ENCODE measurements around the gene SLC8B1. TPM values are rescaled to one million over a fixed set of nuclear protein-coding genes. Genes with fewer than 3 reads are reported as not detected.

SLC8B1 gene
- total RNA-seq, 1 experiment from 2014 or later: 30.9 TPM

DNA sequence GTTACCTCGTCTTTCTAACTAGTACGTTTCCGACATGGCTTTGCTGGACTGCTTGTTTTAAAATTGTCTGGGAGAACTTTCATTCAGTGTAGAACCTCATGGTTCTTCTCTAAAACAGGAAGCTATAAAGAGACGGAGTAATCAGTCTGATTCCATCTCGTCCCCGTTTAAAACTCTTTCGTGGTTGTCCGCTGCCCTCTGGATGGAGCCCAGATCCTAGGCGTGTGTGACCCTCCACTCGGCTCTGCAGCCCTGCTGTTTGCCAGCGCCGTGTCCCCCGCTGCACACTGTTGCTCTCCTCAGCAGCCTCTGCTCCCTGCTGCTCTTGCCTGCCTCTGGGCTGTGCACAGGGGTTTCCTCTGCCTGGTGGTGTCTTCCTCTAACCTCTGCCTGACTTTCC, 50.2 kb downstream of the SLC8B1 start (continued):
- TF ChIP-seq, protein P1, sequence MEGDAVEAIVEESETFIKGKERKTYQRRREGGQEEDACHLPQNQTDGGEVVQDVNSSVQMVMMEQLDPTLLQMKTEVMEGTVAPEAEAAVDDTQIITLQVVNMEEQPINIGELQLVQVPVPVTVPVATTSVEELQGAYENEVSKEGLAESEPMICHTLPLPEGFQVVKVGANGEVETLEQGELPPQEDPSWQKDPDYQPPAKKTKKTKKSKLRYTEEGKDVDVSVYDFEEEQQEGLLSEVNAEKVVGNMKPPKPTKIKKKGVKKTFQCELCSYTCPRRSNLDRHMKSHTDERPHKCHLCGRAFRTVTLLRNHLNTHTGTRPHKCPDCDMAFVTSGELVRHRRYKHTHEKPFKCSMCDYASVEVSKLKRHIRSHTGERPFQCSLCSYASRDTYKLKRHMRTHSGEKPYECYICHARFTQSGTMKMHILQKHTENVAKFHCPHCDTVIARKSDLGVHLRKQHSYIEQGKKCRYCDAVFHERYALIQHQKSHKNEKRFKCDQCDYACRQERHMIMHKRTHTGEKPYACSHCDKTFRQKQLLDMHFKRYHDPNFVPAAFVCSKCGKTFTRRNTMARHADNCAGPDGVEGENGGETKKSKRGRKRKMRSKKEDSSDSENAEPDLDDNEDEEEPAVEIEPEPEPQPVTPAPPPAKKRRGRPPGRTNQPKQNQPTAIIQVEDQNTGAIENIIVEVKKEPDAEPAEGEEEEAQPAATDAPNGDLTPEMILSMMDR (IDR thresholded peaks at IDR 0.05 in 2 of 3, conservative IDR thresholded peaks at IDR 0.05 in 1 of 3; ENCODE audit: borderline replicate concordance in 1 of 3, insufficient read depth in 1 of 3, low read depth in 2 of 3, low read length in 2 of 3): no peak
- TF ChIP-seq POLR2AphosphoS5 (IDR thresholded peaks at IDR 0.05; ENCODE audit: low read depth, low read length) (no peak), CEBPB (IDR thresholded peaks at IDR 0.05; ENCODE audit: low read depth) (no peak), FOSL1 (IDR thresholded peaks at IDR 0.05; ENCODE audit: low read depth) (no peak), EZH2 (IDR thresholded peaks at IDR 0.05) (no peak), EGR1 (IDR thresholded peaks at IDR 0.05; ENCODE audit: low read depth) (no peak), SP1 (IDR thresholded peaks at IDR 0.05; ENCODE audit: low read depth) (no peak)

DNA sequence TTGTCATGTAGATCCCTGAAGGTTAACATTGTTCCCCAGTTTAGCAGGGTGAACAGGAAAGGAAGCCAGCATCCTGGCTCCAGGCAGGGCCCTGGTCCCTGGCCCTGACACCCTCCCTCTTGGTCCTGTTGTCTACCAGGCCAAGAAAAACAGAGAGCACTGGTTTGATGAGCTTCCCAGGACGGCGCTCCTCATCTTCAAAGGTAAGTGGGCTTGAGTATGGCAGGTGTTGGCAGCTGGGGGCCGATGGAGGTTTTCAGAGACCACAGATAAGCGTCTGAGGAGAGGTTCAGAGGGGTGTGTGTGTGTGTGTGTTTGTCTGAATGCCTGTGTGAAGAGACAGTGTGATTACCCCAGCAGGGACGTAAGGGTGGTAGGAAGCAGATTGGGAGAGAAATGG, 56.3 kb downstream of the SLC8B1 start:
- H3K27me3 ChIP-seq (ENCODE audit: insufficient read depth, low read length): no peaks in the 10 kb centered on the region
- RAD21 ChIA-PET (ENCODE audit: low non-redundant PET in 1 of 2, low total read pairs in 2 of 2, uncharacterized antibody in 2 of 2, unreplicated experiment in 2 of 2): no interaction called here
- intact Hi-C loops (cut with micrococcal nuclease): no loop called here
- H3K9me2 ChIP-seq (ENCODE audit: insufficient read depth): no peaks in the 10 kb centered on the region
- no peaks in the 10 kb centered on the region for H3K9me3 ChIP-seq (ENCODE audit: control insufficient read depth in 1 of 2, insufficient read depth in 1 of 2, low read depth in 1 of 2, low read length in 2 of 2)
- H3K79me2 ChIP-seq (ENCODE audit: insufficient read depth, low read length): no peaks in the 10 kb centered on the region
- no peaks in the 10 kb centered on the region for H3K4me1 ChIP-seq (ENCODE audit: control insufficient read depth in 1 of 2, insufficient read depth in 2 of 2, low read length in 2 of 2)
- POLR2A ChIA-PET: no interaction called here
- H3K27ac ChIP-seq (ENCODE audit: low read depth, low read length): no peak overlapping the region
- ATAC-seq (no peak), DNase-seq (ENCODE audit: low read depth, low spot score) (no peak)
- TF ChIP-seq, protein P2, sequence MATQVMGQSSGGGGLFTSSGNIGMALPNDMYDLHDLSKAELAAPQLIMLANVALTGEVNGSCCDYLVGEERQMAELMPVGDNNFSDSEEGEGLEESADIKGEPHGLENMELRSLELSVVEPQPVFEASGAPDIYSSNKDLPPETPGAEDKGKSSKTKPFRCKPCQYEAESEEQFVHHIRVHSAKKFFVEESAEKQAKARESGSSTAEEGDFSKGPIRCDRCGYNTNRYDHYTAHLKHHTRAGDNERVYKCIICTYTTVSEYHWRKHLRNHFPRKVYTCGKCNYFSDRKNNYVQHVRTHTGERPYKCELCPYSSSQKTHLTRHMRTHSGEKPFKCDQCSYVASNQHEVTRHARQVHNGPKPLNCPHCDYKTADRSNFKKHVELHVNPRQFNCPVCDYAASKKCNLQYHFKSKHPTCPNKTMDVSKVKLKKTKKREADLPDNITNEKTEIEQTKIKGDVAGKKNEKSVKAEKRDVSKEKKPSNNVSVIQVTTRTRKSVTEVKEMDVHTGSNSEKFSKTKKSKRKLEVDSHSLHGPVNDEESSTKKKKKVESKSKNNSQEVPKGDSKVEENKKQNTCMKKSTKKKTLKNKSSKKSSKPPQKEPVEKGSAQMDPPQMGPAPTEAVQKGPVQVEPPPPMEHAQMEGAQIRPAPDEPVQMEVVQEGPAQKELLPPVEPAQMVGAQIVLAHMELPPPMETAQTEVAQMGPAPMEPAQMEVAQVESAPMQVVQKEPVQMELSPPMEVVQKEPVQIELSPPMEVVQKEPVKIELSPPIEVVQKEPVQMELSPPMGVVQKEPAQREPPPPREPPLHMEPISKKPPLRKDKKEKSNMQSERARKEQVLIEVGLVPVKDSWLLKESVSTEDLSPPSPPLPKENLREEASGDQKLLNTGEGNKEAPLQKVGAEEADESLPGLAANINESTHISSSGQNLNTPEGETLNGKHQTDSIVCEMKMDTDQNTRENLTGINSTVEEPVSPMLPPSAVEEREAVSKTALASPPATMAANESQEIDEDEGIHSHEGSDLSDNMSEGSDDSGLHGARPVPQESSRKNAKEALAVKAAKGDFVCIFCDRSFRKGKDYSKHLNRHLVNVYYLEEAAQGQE (IDR thresholded peaks at IDR 0.05; ENCODE audit: low read depth): no peak
- TF ChIP-seq ZNF274 (IDR thresholded peaks at IDR 0.05; ENCODE audit: low read depth, low read length) (no peak), FOSL1 (IDR thresholded peaks at IDR 0.05; ENCODE audit: low read depth) (no peak), ELF1 (IDR thresholded peaks at IDR 0.05; ENCODE audit: borderline replicate concordance, low read depth) (no peak), CBX3 (IDR thresholded peaks at IDR 0.05; ENCODE audit: low read depth) (no peak), EZH2phosphoT487 (IDR thresholded peaks at IDR 0.05; ENCODE audit: borderline replicate concordance) (no peak), TCF7L2 (IDR thresholded peaks at IDR 0.05; ENCODE audit: borderline replicate concordance, extremely low read depth, insufficient read depth, insufficient read length) (no peak), CEBPB (IDR thresholded peaks at IDR 0.05; ENCODE audit: low read depth) (no peak), POLR2A (IDR thresholded peaks at IDR 0.05; ENCODE audit: borderline replicate concordance, extremely low read depth, insufficient read depth, insufficient read length) (no peak), POLR2AphosphoS5 (IDR thresholded peaks at IDR 0.05; ENCODE audit: low read depth, low read length) (no peak), RAD21 (IDR thresholded peaks at IDR 0.05; ENCODE audit: low read depth) (no peak), SP1 (IDR thresholded peaks at IDR 0.05; ENCODE audit: low read depth) (no peak)
- TF ChIP-seq, protein P3, sequence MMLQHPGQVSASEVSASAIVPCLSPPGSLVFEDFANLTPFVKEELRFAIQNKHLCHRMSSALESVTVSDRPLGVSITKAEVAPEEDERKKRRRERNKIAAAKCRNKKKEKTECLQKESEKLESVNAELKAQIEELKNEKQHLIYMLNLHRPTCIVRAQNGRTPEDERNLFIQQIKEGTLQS (IDR thresholded peaks at IDR 0.05): no peak
- TF ChIP-seq, protein P4, sequence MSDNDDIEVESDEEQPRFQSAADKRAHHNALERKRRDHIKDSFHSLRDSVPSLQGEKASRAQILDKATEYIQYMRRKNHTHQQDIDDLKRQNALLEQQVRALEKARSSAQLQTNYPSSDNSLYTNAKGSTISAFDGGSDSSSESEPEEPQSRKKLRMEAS (IDR thresholded peaks at IDR 0.05): no peak
- no peak overlapping the region for H3K9ac ChIP-seq (ENCODE audit: low read length)
- no peak overlapping the region for H3K4me2 ChIP-seq (ENCODE audit: low read length)
- H2AFZ ChIP-seq (ENCODE audit: low read depth, low read length, poor library complexity, severe bottlenecking): no peak overlapping the region
- CTCF ChIA-PET: no interaction called here
- no peaks in the 10 kb centered on the region for H4K20me1 ChIP-seq (ENCODE audit: insufficient read depth)
- no TSS peak for BruUV-seq (replicated peaks)
- H3K36me3 ChIP-seq (ENCODE audit: control insufficient read depth in 1 of 2, insufficient read depth in 2 of 2, low read length in 2 of 2): peaks cover 0 to 3% of the 10 kb centered on the region in 2 experiments; a peak in 1 of 4 replicates
- no peak overlapping the region for H3K4me3 ChIP-seq (replicated peaks in 1 of 2; ENCODE audit: low read depth in 1 of 2, low read length in 2 of 2)
